H9 (cell line): ENCODE measurements around the gene ZSCAN18. TPM values are rescaled to one million over a fixed set of nuclear protein-coding genes. Genes with fewer than 3 reads are reported as not detected.

ENCODE experiments used
- DNase-seq: peaks from one replicate; pipeline ENCODE4 v3.0.0-alpha.2; 2017
- H2AFZ ChIP-seq: one replicate; pipeline ENCODE4 v1.6.1; 2013; ENCODE audit warnings: mild to moderate bottlenecking, low read length, control low read depth, moderate library complexity
- H2AK5ac ChIP-seq: 2 replicates; pipeline ENCODE4 v1.6.1; 2013; ENCODE audit warnings: low read length, control low read depth, mixed read lengths; ENCODE audit not compliant: insufficient read length
- H2BK120ac ChIP-seq: one replicate; pipeline ENCODE4 v1.6.1; 2013; ENCODE audit warnings: low read depth, mild to moderate bottlenecking, low read length, control low read depth, inconsistent platforms; ENCODE audit not compliant: poor library complexity, severe bottlenecking
- H2BK12ac ChIP-seq: 2 replicates; pipeline ENCODE4 v1.6.1; 2013; ENCODE audit warnings: low read length, control low read depth, mixed read lengths, low read depth; ENCODE audit not compliant: insufficient read length
- H2BK15ac ChIP-seq: 2 replicates; pipeline ENCODE4 v1.6.1; 2013; ENCODE audit warnings: low read depth, low read length, control low read depth
- H2BK20ac ChIP-seq: one replicate; pipeline ENCODE4 v1.6.1; 2013; ENCODE audit warnings: low read depth, mild to moderate bottlenecking, low read length, control low read depth, inconsistent platforms; ENCODE audit not compliant: poor library complexity, severe bottlenecking
- H2BK5ac ChIP-seq: 2 replicates; pipeline ENCODE4 v1.6.1; 2013; ENCODE audit warnings: low read length, control low read depth, mixed read lengths; ENCODE audit not compliant: insufficient read length
- H3K14ac ChIP-seq: 2 replicates; pipeline ENCODE4 v1.6.1; 2013; ENCODE audit warnings: low read length, control low read depth; ENCODE audit not compliant: insufficient read depth
- H3K18ac ChIP-seq: 2 replicates; pipeline ENCODE4 v1.6.1; 2013; ENCODE audit warnings: low read depth, mild to moderate bottlenecking, mixed read lengths, low read length, control low read depth; ENCODE audit not compliant: insufficient read length
- H3K23ac ChIP-seq: 2 replicates; pipeline ENCODE4 v1.6.1; 2013; ENCODE audit warnings: low read length, control low read depth, mixed read lengths, low read depth; ENCODE audit not compliant: insufficient read length
- H3K23me2 ChIP-seq: 2 replicates; pipeline ENCODE4 v1.6.1; 2013; ENCODE audit warnings: low read depth, mild to moderate bottlenecking, mixed read lengths, low read length, control low read depth; ENCODE audit not compliant: insufficient read length, poor library complexity, severe bottlenecking
- H3K27ac ChIP-seq: 2 replicates; pipeline ENCODE4 v1.5.1; 2013; ENCODE audit warnings: low read length, control low read depth, mixed read lengths, low read depth; ENCODE audit not compliant: insufficient read length
- H3K27me3 ChIP-seq: 2 replicates; pipeline ENCODE4 v1.6.1; 2013; ENCODE audit warnings: low read length, control low read depth, inconsistent platforms; ENCODE audit not compliant: insufficient read depth
- H3K4ac ChIP-seq: 2 replicates; pipeline ENCODE4 v1.6.1; 2013; ENCODE audit warnings: low read depth, mild to moderate bottlenecking, control low read depth, inconsistent platforms, low read length, moderate library complexity
- H3K4me1 ChIP-seq: 2 replicates; pipeline ENCODE4 v1.6.1; 2013; ENCODE audit warnings: low read length, control low read depth, inconsistent platforms; ENCODE audit not compliant: insufficient read depth
- H3K4me2 ChIP-seq: 2 replicates; pipeline ENCODE4 v1.6.1; 2013; ENCODE audit warnings: low read length, control low read depth, mixed read lengths; ENCODE audit not compliant: insufficient read length, insufficient read depth
- H3K56ac ChIP-seq: 2 replicates; pipeline ENCODE4 v1.6.1; 2013; ENCODE audit warnings: low read depth, mild to moderate bottlenecking, mixed read lengths, low read length, control low read depth; ENCODE audit not compliant: insufficient read length
- H3K79me1 ChIP-seq: 2 replicates; pipeline ENCODE4 v1.6.1; 2013; ENCODE audit warnings: low read depth, mild to moderate bottlenecking, moderate library complexity, low read length, control low read depth, inconsistent platforms; ENCODE audit not compliant: insufficient read depth, poor library complexity, severe bottlenecking
- H3K79me2 ChIP-seq: 2 replicates; pipeline ENCODE4 v1.6.1; 2013; ENCODE audit warnings: low read length, control low read depth, inconsistent platforms; ENCODE audit not compliant: insufficient read depth
- H3K9ac ChIP-seq: 2 replicates; pipeline ENCODE4 v1.6.1; 2013; ENCODE audit warnings: low read length, control low read depth, mixed read lengths; ENCODE audit not compliant: insufficient read length; ENCODE audit errors: extremely low read depth
- H3K9me3 ChIP-seq: one replicate; pipeline ENCODE4 v1.6.1; 2013; ENCODE audit warnings: low read depth, low read length, inconsistent platforms; ENCODE audit not compliant: control insufficient read depth
- H3T11ph ChIP-seq: one replicate; pipeline ENCODE4 v1.6.1; 2013; ENCODE audit warnings: mild to moderate bottlenecking, low read length, control low read depth, inconsistent platforms
- H4K20me1 ChIP-seq: one replicate; pipeline ENCODE4 v1.6.1; 2013; ENCODE audit not compliant: control insufficient read depth, insufficient read length, insufficient read depth
- H4K5ac ChIP-seq: 2 replicates; pipeline ENCODE4 v1.6.1; 2013; ENCODE audit warnings: low read depth, mild to moderate bottlenecking, mixed read lengths, low read length, control low read depth; ENCODE audit not compliant: insufficient read length
- H4K8ac ChIP-seq: replicated peaks from 2 replicates; pipeline ENCODE4 v1.6.1; 2013; ENCODE audit warnings: low read length, control low read depth, mixed read lengths, low read depth; ENCODE audit not compliant: insufficient read length
- H4K91ac ChIP-seq: 2 replicates; pipeline ENCODE4 v1.6.1; 2013; ENCODE audit warnings: low read depth, mild to moderate bottlenecking, moderate library complexity, mixed read lengths, low read length, control low read depth; ENCODE audit not compliant: insufficient read length
- H3K27ac Mint-ChIP-seq, 3 experiments: 2 replicates in 2 of 3; 3 replicates in 1 of 3; pipeline ENCODE4 v1.8.0; 2020 to 2021; ENCODE audit warnings: mixed read lengths in 3 of 3, mild to moderate bottlenecking in 1 of 3, moderate library complexity in 1 of 3
- H3K27me3 Mint-ChIP-seq: 2 replicates; pipeline ENCODE4 v1.8.0; 2021; ENCODE audit warnings: low read depth, mild to moderate bottlenecking, moderate library complexity, mixed read lengths
- H3K36me3 Mint-ChIP-seq, 3 experiments: 2 replicates in 2 of 3; 3 replicates in 1 of 3; pipeline ENCODE4 v1.8.0; 2020 to 2021; ENCODE audit warnings: low read depth in 3 of 3, mixed read lengths in 3 of 3; ENCODE audit not compliant: insufficient read depth in 1 of 3
- H3K4me1 Mint-ChIP-seq, 2 experiments: 2 replicates each; pipeline ENCODE4 v1.8.0; 2020; ENCODE audit warnings: mixed read lengths in 2 of 2
- H3K4me3 Mint-ChIP-seq, 2 experiments: 2 replicates in 1 of 2; 3 replicates in 1 of 2; pipeline ENCODE4 v1.8.0; 2020 to 2021; ENCODE audit warnings: mild to moderate bottlenecking in 2 of 2, mixed read lengths in 2 of 2, moderate library complexity in 1 of 2
- H3K9me3 Mint-ChIP-seq, 2 experiments: 2 replicates in 1 of 2; 3 replicates in 1 of 2; pipeline ENCODE4 v1.8.0; 2020; ENCODE audit warnings: mild to moderate bottlenecking in 2 of 2, mixed read lengths in 2 of 2, moderate library complexity in 1 of 2
- WGBS: extraction: QIAGEN DNeasy Blood & Tissue Kit; methylation state at CpG from one replicate; pipeline ENCODE4 v1.1.7; 2013; ENCODE audit warnings: missing lambda C conversion rate, low lambda C conversion rate, mixed read lengths; ENCODE audit not compliant: insufficient read length; ENCODE audit errors: extremely low coverage; 5-methylcytosine and 5-hydroxymethylcytosine counted together
- total RNA-seq: library from RNA; stranded (reverse); gene quantifications from 2 replicates; pipeline ENCODE4 v1.2.1, GENCODE V29; 2021
- TF ChIP-seq, protein P1 (sequence below): fragments of 200-600 bp; sonication (generic); conservative IDR thresholded peaks from 3 replicates; pipeline ENCODE4 v1.8.0; 2021; ENCODE audit warnings: antibody characterized with exemption, mild to moderate bottlenecking

The ZSCAN18 gene
- total RNA-seq, 1 experiment from 2014 or later, result 40.1 TPM

DNA sequence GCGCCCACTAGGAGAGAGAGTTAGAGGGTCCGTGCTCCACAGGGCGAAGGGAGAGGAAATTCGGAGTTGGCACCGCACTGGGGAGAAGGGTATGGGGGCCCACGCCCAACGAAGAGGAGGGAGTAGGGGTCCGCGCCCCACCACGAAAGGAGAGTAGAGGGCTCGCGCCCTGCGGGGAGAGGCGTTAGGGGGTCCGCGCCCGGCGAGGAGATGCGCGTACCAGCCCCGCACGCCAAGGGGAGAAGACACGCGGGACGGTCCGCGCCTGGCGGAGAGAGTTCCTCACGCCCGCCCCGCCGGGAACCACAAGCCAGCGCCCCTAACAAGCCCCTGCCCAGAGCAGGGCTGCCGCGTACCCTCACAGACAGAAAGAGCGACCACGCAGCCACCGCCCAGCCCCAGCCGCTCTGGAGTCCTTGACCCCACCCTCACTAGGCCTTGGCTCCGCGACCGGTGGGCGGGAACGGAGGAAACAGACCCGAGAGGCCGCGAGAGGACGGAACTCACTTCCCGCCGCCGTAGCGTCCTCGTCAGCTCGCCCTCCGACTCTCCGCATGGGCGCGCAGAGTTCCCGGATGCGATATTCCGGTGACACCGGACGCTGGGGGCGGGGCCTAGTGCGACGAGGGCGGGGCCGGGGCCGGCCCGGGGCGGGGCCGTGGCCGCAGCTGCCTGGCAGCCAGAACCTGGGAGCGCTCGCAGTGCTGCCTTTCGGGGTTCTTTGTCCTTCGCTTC lies 20.0 kb upstream of the ZSCAN18 start:
- peak overlapping the region; percentile 80; the same call in 1 of the 2 replicates for H3K14ac ChIP-seq
- no peak overlapping the region for H3K27ac ChIP-seq
- no peak overlapping the region for H2BK5ac ChIP-seq
- H3K36me3 Mint-ChIP-seq, result peaks cover 17 to 46% (median 26%) of the 10 kb centered on the region in 3 experiments
- H2AK5ac ChIP-seq, result no peak overlapping the region
- no peak overlapping the region for H2BK15ac ChIP-seq
- H3K27ac Mint-ChIP-seq, result no peak overlapping the region
- H3K4ac ChIP-seq, result no peak overlapping the region; the same call in 1 of the 2 replicates
- no peaks in the 10 kb centered on the region for H3K79me1 ChIP-seq
- no peak overlapping the region for H3K4me2 ChIP-seq
- H2BK20ac ChIP-seq, result no peak overlapping the region
- H3K9me3 Mint-ChIP-seq, result peaks cover 84 to 88% of the 10 kb centered on the region in 2 experiments
- no peak overlapping the region for H4K5ac ChIP-seq
- H3K4me1 ChIP-seq, result no peaks in the 10 kb centered on the region
- no peak overlapping the region for H4K91ac ChIP-seq
- H3K56ac ChIP-seq, result no peak overlapping the region
- H3K79me2 ChIP-seq, result no peaks in the 10 kb centered on the region
- H3K9me3 ChIP-seq, result peaks cover 81% of the 10 kb centered on the region
- WGBS, result no CpG with 5 or more reads among the region's 77 CpGs
- no peak overlapping the region for H3K9ac ChIP-seq
- H3K23me2 ChIP-seq, result no peaks in the 10 kb centered on the region
- no peaks in the 10 kb centered on the region for H3K4me1 Mint-ChIP-seq
- H3T11ph ChIP-seq, result no peak overlapping the region
- H2BK120ac ChIP-seq, result no peak overlapping the region
- H3K18ac ChIP-seq, result peak overlapping the region; percentile 50
- H3K27me3 Mint-ChIP-seq, result peaks cover 15% of the 10 kb centered on the region
- no peak for DNase-seq
- TF ChIP-seq, protein P1, sequence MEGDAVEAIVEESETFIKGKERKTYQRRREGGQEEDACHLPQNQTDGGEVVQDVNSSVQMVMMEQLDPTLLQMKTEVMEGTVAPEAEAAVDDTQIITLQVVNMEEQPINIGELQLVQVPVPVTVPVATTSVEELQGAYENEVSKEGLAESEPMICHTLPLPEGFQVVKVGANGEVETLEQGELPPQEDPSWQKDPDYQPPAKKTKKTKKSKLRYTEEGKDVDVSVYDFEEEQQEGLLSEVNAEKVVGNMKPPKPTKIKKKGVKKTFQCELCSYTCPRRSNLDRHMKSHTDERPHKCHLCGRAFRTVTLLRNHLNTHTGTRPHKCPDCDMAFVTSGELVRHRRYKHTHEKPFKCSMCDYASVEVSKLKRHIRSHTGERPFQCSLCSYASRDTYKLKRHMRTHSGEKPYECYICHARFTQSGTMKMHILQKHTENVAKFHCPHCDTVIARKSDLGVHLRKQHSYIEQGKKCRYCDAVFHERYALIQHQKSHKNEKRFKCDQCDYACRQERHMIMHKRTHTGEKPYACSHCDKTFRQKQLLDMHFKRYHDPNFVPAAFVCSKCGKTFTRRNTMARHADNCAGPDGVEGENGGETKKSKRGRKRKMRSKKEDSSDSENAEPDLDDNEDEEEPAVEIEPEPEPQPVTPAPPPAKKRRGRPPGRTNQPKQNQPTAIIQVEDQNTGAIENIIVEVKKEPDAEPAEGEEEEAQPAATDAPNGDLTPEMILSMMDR, result no peak
- no peak overlapping the region for H2BK12ac ChIP-seq
- no peak overlapping the region for H2AFZ ChIP-seq
- no peak overlapping the region for H4K8ac ChIP-seq
- no peak overlapping the region for H3K4me3 Mint-ChIP-seq
- H3K23ac ChIP-seq, result no peak overlapping the region
- H3K27me3 ChIP-seq, result no peaks in the 10 kb centered on the region
- no peaks in the 10 kb centered on the region for H4K20me1 ChIP-seq
